HG03432 (cell line): ENCODE measurements around the gene RSPH1.
A peak's percentile ranks its signal among the peaks of the same experiment; 100 is the strongest.

Experiments used
- ATAC-seq: cut with Tn5 transposase; IDR thresholded peaks from one replicate; pipeline ENCODE4 v1.9.1; 2021; ENCODE audit warnings: mild to moderate bottlenecking, moderate library complexity; ENCODE audit not compliant: unreplicated experiment

Gene RSPH1

DNA sequence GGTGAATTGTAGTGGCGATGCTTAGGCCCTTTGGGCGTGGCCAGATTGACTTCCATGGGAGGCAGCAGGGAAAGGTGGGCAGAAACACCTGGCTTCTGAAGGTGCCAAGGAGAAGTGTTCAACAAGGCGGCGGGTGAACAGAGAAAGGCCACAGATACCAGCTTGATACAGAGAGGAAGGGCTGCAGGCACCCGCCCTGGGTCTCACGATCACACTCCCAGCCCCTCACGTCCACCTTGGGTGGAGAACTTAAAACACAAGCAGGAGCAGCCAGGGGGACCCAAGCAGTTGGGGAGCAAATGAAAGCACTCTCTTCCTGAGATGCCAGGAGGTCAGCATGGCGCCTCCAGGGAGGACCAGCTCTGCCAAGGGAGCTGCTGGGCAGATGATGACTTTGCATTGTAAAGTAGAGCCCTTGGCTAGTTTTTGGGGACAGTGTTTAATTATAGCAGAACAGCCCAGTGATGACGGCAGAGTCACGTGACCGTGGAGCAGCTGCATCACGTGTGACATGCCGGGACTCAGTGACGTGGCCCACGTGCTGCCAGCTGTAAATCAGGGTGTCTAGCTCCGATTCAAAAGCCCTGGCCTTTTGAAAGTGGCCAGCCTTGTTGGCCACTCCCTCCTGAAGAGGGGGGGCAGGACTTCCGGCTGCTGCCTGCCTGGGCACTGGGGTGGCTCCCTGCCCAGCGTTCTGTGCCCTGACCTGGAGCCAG, 36.6 kb upstream of the RSPH1 start:
- ATAC-seq: no peak

DNA sequence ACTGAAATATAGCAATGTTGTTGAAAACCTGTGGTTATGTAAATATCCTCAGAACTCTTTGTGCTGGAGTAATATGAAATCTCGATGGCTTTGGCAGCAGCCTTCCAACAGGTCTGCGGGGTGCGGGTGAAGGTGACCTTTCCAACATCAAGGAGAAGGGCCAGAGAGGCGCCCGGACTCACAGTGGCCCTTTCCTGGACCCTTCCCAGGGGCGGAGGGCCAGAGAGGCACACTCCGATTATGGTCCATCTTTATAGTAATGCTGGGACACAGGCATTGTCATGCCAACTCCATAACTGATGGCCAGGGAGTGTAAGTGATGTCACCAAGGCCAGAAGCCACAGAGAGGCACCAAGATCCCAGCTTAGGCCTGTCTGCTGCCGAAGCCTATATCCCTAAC, 35.7 kb upstream of the RSPH1 start:
- ATAC-seq: no peak

- no peak for ATAC-seq
Measured at GRCh38 chr21:42530167-42530518, 34.1 kb upstream of the RSPH1 start.

GRCh38 chr21:42527489-42528158, 31.6 kb upstream of the RSPH1 start:
- ATAC-seq: peak; percentile 45

DNA sequence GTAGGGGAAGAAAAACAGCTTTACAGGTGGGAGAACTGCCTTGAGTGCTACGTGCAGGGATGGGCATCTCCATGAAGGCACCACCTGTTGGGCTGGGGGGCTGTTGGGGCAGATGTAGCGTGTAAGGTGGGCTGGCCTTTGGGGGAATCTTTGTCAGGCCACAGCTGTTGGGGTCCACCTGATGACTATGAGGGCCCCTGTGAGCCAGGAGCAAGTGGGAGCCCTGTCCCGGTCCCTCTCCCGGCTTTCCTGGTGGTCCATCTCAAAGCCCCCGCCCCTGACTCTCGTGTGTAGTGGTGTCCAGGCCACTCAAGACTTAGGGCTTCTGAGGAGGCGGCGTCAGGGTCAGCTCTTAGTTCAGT, 31.1 kb upstream of the RSPH1 start:
- no peak for ATAC-seq

- no peak for ATAC-seq
Measured at GRCh38 chr21:42526379-42526727, 30.3 kb upstream of the RSPH1 start.

- ATAC-seq: no peak
Measured at GRCh38 chr21:42525676-42526378, 29.8 kb upstream of the RSPH1 start.

GRCh38 chr21:42525029-42525581, 29.1 kb upstream of the RSPH1 start:
- ATAC-seq: peak; percentile 25

DNA sequence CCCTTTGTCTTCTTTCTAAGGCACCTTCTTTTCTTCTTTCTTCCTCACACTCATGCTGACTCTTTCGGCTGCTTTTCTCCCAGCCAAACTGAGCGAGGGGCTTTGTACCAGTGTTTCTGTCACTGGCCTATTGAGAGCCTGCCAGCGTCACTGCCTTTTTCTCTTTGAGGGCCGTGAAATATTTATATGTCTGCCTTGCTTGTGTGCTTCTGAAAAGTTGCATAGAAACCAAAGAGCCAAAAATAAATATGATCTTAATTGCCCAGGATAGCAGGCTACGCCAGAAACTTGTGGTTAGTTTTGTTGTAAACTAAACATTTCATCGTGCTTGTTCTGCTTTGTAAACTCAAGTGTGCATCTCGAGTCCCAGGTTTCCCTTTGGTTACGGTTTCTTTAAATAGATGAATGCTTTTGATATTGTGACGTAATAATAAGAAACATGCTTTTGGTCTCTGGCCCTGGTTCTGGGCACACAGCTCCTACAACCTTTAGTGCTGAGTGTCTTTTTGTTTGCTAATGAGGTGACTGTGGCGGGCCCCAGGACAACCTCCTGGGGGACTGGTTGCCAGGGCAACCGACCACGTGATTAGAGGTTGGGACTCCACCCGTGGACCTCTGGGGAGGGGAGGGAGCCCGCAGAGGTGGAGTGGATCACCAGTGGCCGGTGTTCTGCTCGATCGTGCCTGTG, 28.5 kb upstream of the RSPH1 start:
- ATAC-seq: peak; percentile 75

DNA sequence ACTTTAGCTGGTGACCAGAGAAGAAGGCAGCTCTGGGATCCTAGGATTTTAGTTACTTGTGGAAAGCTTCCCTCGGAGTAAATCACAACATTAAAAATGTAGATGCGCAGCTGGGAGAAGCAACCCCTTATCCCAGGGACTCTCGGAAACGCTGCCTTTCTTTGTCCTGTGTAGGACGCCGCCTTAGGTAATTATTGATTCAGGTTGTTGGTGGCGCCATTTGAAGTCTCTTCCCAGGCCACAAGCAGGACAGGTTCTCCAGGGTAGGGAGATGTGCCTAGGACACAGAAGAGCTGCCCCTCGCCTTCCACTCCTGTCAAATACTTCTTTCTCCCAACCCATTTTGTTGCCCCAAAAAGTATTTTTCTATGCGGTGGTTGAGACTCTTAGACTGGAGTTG, 27.9 kb upstream of the RSPH1 start:
- ATAC-seq: no peak

DNA sequence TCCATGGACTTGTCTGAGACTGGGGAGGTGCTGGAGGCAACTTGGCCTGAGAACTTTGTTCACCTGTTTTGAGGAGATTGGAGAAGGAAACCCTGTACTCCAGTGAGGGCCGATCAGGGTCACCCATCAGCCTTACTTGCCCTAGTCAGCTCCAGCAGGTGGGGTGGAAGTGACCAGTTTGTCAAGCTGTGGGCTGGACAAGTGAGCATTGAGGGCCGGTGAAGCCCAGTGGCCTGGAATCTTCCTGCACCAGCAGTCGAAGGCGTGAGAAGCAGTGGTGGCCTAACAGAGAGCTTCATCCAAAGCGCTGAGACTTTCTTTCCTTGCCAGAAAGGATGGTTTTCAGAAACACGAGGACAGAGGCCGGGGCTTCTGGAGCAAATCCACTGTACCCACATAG, 27.2 kb upstream of the RSPH1 start:
- ATAC-seq: no peak

DNA sequence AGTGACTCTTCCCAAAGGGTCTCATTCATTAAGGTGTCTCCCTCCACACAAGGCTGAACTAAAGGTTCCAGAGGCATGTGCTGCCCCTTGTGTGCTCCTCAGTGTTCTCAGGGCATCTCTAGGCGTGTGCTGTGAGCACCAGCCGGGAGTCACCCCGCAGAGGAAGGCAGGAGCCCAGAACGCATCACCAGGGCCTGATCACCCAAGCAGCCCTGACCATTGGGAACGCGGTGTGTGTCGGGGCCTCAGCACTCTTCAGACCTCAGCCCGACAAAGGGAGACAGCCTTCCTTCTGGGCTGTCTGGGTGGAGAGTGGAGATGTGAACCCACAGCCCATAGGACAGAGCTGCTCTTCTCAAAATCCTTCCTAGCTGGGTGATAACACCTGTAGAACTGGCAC, 26.7 kb upstream of the RSPH1 start:
- ATAC-seq: no peak

DNA sequence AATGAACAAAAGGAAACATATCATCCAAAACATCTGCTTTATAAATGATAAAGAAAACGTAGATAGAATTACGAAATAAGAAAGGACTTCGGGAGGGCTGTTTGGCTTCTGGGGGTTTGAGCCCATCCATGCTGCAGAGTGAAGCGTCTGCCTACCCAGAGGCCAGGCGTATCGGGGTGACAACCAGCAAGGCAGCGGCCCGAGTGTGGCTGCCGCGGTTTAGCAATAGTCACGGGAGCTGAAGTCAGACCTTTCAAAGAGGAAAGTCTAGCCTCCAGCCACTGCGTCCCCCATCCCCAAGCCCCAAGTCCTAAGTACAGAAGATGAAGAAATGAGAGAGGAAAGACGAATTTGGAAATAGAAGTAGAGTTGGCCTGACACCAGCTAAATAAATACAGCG, 26.2 kb upstream of the RSPH1 start:
- ATAC-seq: no peak

GRCh38 chr21:42521805-42522204, 25.8 kb upstream of the RSPH1 start:
- ATAC-seq: no peak

DNA sequence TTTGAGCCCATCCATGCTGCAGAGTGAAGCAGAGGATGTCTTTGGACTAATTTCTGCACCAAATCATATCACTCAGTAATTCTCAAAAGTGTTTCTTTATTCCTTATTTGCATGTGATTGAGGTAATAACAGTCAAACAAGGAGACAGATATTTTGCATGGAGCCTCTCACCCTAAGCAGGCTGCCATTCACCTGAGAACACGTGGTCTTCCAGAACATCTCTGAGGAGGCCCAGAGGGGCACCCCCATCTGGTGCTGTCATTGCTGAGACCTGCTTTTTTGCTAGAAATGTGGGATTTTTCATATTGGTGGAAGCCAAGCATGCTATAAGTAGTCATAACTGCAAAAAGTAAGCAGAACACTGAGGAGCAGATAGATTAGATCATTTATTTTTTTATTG, 25.4 kb upstream of the RSPH1 start:
- ATAC-seq: no peak

DNA sequence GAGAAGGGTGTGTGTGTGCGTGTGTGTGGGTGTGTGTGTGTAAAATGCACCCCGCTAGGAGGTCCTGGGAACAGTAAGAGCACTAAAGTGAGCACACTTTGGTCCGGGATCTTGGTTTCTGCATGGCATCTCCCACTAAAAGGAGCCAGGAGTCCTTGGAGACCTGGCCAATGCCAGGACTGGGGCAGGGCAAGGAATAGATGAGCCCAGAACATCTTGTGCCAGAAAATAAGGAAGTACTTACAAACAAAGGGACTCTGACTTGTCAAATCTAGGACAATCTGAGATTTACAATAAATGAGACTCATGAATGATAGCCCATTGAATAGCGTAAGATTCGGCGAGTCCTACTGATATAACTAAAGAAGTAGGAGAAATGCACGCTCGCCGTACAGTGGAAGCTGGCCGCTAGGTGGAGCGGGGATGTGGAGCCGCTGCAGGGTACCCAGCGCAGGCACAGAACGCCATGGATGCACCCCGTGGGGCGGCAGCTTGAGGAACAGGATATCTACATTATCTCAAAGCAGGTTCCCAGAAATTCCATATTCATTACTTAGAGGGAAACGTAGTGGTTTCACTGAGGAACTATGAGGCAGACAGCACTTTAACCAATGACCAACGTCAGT, 24.7 kb upstream of the RSPH1 start:
- ATAC-seq: no peak

DNA sequence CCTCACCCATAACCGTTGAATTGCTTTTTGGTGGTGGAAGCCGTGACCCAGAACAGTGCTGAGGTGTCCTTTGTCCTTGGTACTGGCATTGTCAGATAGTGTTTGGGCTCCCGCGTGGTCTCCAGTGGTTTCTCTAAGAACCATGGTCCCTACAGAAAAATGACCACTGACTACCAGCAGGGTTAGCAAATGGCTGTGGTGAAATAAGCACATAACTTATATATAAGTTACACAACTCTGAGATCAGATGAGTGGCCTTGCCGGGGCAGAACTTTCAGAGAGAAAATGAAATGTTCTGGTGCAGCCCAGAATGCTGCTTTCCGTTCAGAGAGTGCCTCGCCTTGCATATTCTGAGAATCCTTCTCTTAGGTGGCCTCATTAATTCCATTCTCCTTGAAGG, 22.6 kb upstream of the RSPH1 start:
- ATAC-seq: no peak

DNA sequence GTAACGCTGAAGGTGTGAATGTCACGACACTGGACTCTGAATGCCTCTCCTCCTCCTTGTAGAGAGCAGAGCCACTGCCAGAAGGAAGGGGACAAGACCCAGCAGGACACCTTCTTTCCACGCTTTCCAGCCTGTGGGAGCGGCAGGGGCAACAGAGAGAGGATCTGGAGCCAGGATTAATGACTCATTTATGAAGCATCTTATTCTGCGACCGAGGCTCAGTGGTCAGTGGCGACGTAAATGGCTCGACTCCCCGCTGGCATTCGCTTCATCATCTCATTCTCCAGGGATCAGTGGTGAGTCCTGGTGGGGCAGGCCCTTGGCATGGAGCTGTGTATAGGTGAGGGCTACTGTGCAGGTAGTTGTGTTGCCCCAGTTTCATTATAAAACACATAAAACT, 22.2 kb upstream of the RSPH1 start:
- no peak for ATAC-seq

DNA sequence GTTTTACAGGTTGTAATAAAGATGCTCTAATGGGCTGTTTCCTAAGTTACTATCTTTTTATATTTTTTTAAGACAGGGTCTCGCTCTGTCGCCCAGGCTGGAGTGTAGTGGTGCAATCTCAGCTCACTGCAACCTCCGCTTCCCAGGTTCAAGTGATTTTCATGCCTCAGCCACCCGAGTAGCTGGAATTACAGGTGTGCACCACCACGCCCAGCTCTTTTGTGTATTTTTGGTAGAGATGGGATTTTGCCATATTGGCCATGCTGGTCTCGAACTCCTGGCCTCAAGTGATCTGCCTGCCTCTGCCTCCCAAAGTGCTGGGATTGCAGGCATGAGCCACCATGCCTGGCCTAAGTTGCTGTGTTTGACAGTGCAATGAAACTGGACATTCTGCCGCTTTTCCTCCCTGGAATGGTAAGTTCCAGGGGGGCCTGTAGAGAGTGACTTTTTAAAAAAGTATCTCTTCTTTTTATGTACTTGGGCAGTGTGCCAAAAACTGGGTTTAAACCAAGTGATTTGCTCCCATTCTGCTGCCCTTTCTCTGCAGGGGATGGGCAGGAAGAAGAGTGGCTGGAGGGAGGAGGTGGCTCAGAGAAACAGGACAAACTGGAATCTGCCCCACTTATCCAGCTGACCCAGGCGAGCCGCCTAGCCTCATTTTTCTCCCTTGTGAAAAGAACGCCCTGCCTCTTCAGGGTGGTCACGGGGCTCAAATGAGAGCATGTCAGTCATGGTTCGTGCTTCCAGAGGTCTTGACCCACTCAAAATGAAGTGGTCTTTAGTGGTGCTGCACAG, 19.9 kb upstream of the RSPH1 start:
- ATAC-seq: no peak

GRCh38 chr21:42514883-42515228, 18.8 kb upstream of the RSPH1 start:
- ATAC-seq: no peak
